PC-9 (cell line): ENCODE results near the gene HES4. TPM values are rescaled to one million over a fixed set of nuclear protein-coding genes. Genes with fewer than 3 reads are reported as not detected.

Experiments
- BruUV-seq: library from RNA; stranded (reverse); fragments of 400-500 nt; replicated peaks from 2 replicates; lab custom pipeline; 2021; lab: Mats Ljungman, UMichigan
- CTCF ChIA-PET: fragments of 300-600 bp; sonication (Branson Sonifier 250); formaldehyde crosslinking; loops from one replicate; lab custom pipeline; 2022; ENCODE audit warnings: antibody characterized with exemption; lab: Charles Lee
- POLR2A ChIA-PET: fragments of 300-600 bp; sonication (Branson Sonifier 250); formaldehyde crosslinking; loops from one replicate; lab custom pipeline; 2022; ENCODE audit warnings: antibody characterized with exemption; ENCODE audit not compliant: unreplicated experiment; lab: Charles Lee
- DNase-seq, 2 experiments: peaks; one replicate each; pipeline versions ENCODE4 v3.0.0 to v3.0.0-alpha.2; 2015 to 2022; ENCODE audit warnings: mixed read lengths in 1 of 2
- H2AFZ ChIP-seq: fragments of 200-600 bp; sonication (generic); 2 replicates; pipeline ENCODE4 v1.8.1; 2017; ENCODE audit warnings: antibody characterized with exemption
- H3F3A ChIP-seq: fragments of 200-600 bp; sonication (generic); 2 replicates; pipeline ENCODE4 v1.8.1; 2017; ENCODE audit warnings: antibody characterized with exemption, mild to moderate bottlenecking, low read depth; ENCODE audit not compliant: insufficient read depth
- H3K27ac ChIP-seq: fragments of 200-600 bp; sonication (generic); 2 replicates; pipeline ENCODE4 v1.6.1; 2016; ENCODE audit warnings: mixed run types
- H3K27me3 ChIP-seq: fragments of 200-600 bp; sonication (generic); 2 replicates; pipeline ENCODE4 v1.6.1; 2016; ENCODE audit warnings: low read depth, mixed run types; ENCODE audit not compliant: insufficient read depth
- H3K36me3 ChIP-seq: fragments of 200-600 bp; sonication (generic); 2 replicates; pipeline ENCODE4 v1.6.1; 2016; ENCODE audit warnings: low read depth, mixed run types
- H3K4me1 ChIP-seq: fragments of 200-600 bp; sonication (generic); replicated peaks from 2 replicates; pipeline ENCODE4 v1.6.1; 2016; ENCODE audit warnings: mixed run types; ENCODE audit not compliant: insufficient read depth
- H3K4me2 ChIP-seq: fragments of 200-600 bp; sonication (generic); 2 replicates; pipeline ENCODE4 v1.6.1; 2017; ENCODE audit warnings: mixed run types
- H3K4me3 ChIP-seq: fragments of 200-600 bp; sonication (generic); 2 replicates; pipeline ENCODE4 v1.6.1; 2016; ENCODE audit warnings: mixed run types
- H3K79me2 ChIP-seq: fragments of 200-600 bp; sonication (generic); 2 replicates; pipeline ENCODE4 v1.6.1; 2017; ENCODE audit warnings: low read depth, mixed run types
- H3K9me2 ChIP-seq: fragments of 200-600 bp; sonication (generic); 2 replicates; pipeline ENCODE4 v1.8.1; 2017; ENCODE audit warnings: mild to moderate bottlenecking; ENCODE audit not compliant: insufficient read depth
- H3K9me3 ChIP-seq: fragments of 200-600 bp; sonication (generic); 2 replicates; pipeline ENCODE4 v1.8.1; 2016; ENCODE audit warnings: low read depth; ENCODE audit not compliant: insufficient read depth
- H4K20me1 ChIP-seq: fragments of 200-600 bp; sonication (generic); 2 replicates; pipeline ENCODE4 v1.8.1; 2017; ENCODE audit not compliant: insufficient read depth
- EZH2 ChIP-seq: fragments of 200-600 bp; sonication (generic); IDR thresholded peaks from 2 replicates; pipeline ENCODE4 v1.8.0; 2017; ENCODE audit warnings: antibody characterized with exemption, low read depth
- intact Hi-C: fragments of 100-400 bp; cut with micrococcal nuclease; formaldehyde crosslinking; loops from one replicate; pipeline ENCODE4 v1.10.0; 2022; ENCODE audit not compliant: unreplicated experiment
- total RNA-seq: library from RNA; stranded (reverse); gene quantifications from 2 replicates; pipeline ENCODE4 v1.2.3, GENCODE V29; 2021
- TF ChIP-seq, protein P1 (sequence below): fragments of 200-600 bp; sonication (generic); conservative IDR thresholded peaks from 2 replicates; pipeline ENCODE4 v1.6.1; 2017; ENCODE audit warnings: mixed run types, antibody characterized with exemption, mild to moderate bottlenecking, moderate library complexity

Gene HES4
- total RNA-seq, 1 experiment from 2014 or later, result 19.2 TPM

DNA sequence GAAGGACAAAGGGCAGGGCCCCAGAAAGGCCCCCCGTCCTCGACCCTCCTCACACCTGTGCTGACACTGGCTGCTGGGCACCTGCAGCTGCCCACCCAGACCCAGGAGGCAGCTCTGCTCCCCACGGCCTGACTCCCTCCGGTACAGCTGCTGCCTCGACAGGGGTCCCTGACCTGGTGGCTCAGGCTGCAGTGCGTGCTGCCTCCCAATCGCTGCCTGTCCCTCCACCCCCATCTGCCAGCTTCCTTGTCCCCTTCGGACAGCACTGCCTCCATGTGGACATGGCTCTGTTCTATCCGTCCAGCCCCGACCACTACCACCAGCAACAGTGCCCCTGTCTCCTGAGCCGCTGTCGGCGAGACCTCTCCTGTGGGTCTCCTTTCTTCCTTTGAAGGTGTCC is 45.0 kb downstream of the HES4 start:
- H4K20me1 ChIP-seq, result peaks cover 37% of the 10 kb centered on the region
- H3K36me3 ChIP-seq, result 0 out of 2 replicates have a peak, but pooled peaks cover 11% of the 10 kb centered on the region
- H3K27ac ChIP-seq, result no peak overlapping the region
- DNase-seq, result no peak
- no peaks in the 10 kb centered on the region for H3K27me3 ChIP-seq
- H3F3A ChIP-seq, result no peaks in the 10 kb centered on the region
- peaks cover 28% of the 10 kb centered on the region for H3K79me2 ChIP-seq
- POLR2A ChIA-PET, result no interaction called here
- H3K9me3 ChIP-seq, result no peaks in the 10 kb centered on the region
- intact Hi-C loops, result no loop called here
- H2AFZ ChIP-seq, result no peak overlapping the region
- H3K9me2 ChIP-seq, result no peaks in the 10 kb centered on the region
- H3K4me3 ChIP-seq, result no peak overlapping the region
- H3K4me2 ChIP-seq, result no peak overlapping the region
- H3K4me1 ChIP-seq, result peaks cover 9% of the 10 kb centered on the region
- CTCF ChIA-PET, result no interaction called here
- no peak for TF ChIP-seq EZH2
- TF ChIP-seq, protein P1, sequence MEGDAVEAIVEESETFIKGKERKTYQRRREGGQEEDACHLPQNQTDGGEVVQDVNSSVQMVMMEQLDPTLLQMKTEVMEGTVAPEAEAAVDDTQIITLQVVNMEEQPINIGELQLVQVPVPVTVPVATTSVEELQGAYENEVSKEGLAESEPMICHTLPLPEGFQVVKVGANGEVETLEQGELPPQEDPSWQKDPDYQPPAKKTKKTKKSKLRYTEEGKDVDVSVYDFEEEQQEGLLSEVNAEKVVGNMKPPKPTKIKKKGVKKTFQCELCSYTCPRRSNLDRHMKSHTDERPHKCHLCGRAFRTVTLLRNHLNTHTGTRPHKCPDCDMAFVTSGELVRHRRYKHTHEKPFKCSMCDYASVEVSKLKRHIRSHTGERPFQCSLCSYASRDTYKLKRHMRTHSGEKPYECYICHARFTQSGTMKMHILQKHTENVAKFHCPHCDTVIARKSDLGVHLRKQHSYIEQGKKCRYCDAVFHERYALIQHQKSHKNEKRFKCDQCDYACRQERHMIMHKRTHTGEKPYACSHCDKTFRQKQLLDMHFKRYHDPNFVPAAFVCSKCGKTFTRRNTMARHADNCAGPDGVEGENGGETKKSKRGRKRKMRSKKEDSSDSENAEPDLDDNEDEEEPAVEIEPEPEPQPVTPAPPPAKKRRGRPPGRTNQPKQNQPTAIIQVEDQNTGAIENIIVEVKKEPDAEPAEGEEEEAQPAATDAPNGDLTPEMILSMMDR, result no peak
- BruUV-seq, result no TSS peak

- Histone ChIP-seq H3K4me1 (peaks cover 9% of the 10 kb centered on the region), H3K4me2 (no peak overlapping the region), H3K36me3 (0 out of 2 replicates have a peak, but pooled peaks cover 11% of the 10 kb centered on the region), H3K27ac (no peak overlapping the region), H3K9me2 (no peaks in the 10 kb centered on the region), H3F3A (no peaks in the 10 kb centered on the region), H3K27me3 (no peaks in the 10 kb centered on the region), H4K20me1 (peaks cover 37% of the 10 kb centered on the region), H3K79me2 (peaks cover 24% of the 10 kb centered on the region), H3K9me3 (no peaks in the 10 kb centered on the region), H3K4me3 (no peak overlapping the region), H2AFZ (no peak overlapping the region)
- intact Hi-C loops, result no loop called here
- TF ChIP-seq, protein P1, result no peak
- BruUV-seq, result no TSS peak
- ChIA-PET CTCF (no interaction called here), POLR2A (no interaction called here)
- DNase-seq, result no peak
Measured at GRCh38 chr1:953524-954320, 46.2 kb downstream of the HES4 start.

DNA sequence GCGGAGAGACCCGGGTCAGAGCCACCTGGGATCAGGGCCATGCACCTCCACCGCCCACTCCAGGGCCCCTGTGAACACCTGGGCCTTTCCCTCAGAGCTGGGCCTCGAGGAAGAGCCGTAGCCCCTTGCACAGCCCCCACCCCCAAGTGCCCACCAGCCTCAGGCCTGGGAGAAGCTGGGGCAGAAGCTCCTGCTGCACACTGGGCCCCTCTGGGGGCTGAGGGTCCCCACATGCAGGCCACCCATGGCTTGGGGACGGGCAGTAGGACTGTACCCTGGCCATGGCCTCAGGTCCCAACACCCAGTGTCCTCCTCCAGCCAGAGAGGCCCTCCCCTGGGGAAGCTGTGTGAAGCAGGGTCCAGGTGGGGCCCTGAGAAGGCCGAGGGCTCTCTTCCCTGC is 47.3 kb downstream of the HES4 start:
- POLR2A ChIA-PET, result no interaction called here

More for the DNA sequence above, 47.3 kb downstream of the HES4 start:
- intact Hi-C loops, result no loop called here
- TF ChIP-seq EZH2, result no peak
- TF ChIP-seq, protein P1, result no peak
- no peaks in the 10 kb centered on the region for H3K27me3 ChIP-seq
- H3K36me3 ChIP-seq, result 0 out of 2 replicates have a peak, but pooled peaks cover 11% of the 10 kb centered on the region
- no peaks in the 10 kb centered on the region for H3K9me2 ChIP-seq
- H3K4me1 ChIP-seq, result peaks cover 3% of the 10 kb centered on the region
- H3K79me2 ChIP-seq, result peaks cover 13% of the 10 kb centered on the region
- no peaks in the 10 kb centered on the region for H3F3A ChIP-seq
- no peak overlapping the region for H2AFZ ChIP-seq
- no peaks in the 10 kb centered on the region for H3K9me3 ChIP-seq
- H3K4me3 ChIP-seq, result no peak overlapping the region
- DNase-seq, result no peak
- no peak overlapping the region for H3K4me2 ChIP-seq
- H3K27ac ChIP-seq, result no peak overlapping the region
- H4K20me1 ChIP-seq, result peaks cover 34% of the 10 kb centered on the region
- CTCF ChIA-PET, result no interaction called here
- BruUV-seq, result no TSS peak
